ENCODE measurements around the gene DNASE2.
"Not testable (repeated sequence)": the region's sequence is repeated elsewhere in the genome, so short reads cannot be mapped to it uniquely, and the experiment has no call there.

Gene DNASE2

GRCh38 chr19:12881172-12881808 lies at the start of gene DNASE2:
DNASE2 (minus strand) TSS chr19:12881449; CDS start chr19:12881375, 74 bp downstream.
- peak; percentile 97 for DNase-seq
- in situ Hi-C loops (cut with MboI; ENCODE audit: low pct_unique_long_range_greater_than_20kb, low sequenced_read_pairs), result no loop called here

DNA sequence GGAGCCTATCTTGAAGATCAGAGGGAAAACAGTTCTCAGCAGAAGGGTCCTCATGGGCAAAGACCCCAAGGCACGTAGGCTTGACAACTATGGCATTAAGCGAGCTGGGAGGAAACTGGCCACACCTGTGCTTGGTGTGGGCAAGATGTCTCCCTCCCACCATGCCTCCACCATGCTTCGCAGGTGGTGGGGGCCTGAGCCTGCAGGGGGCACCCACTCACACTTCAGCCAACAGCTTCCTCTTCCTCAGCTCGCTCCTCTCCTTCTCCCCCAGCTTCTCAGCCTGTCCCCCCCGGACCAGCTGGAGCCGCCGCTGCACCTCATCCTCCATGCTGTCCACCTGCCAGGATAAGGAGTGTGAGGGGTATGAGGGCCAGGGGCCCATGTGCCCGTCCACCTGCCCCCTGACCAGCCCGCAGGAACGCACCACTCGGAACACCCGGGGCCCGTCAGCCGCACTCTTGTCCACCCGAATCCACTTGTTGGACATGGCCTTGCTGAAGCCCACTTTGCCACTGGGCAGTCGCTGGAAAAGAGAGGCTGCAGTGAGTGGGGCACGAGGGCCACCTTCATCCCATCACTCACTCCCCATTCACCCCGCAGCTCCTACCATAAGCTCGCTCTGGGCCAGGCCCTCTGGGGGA lies 48.9 kb upstream of the DNASE2 start:
- DNase-seq, result peak; percentile 54
- in situ Hi-C loops (cut with MboI; ENCODE audit: low pct_unique_long_range_greater_than_20kb, low sequenced_read_pairs), result no loop called here

GRCh38 chr19:12924621-12925310 lies 43.5 kb upstream of the DNASE2 start:
- in situ Hi-C loops (cut with MboI; ENCODE audit: low pct_unique_long_range_greater_than_20kb, low sequenced_read_pairs), result no loop called here
- DNase-seq, result no peak

DNA sequence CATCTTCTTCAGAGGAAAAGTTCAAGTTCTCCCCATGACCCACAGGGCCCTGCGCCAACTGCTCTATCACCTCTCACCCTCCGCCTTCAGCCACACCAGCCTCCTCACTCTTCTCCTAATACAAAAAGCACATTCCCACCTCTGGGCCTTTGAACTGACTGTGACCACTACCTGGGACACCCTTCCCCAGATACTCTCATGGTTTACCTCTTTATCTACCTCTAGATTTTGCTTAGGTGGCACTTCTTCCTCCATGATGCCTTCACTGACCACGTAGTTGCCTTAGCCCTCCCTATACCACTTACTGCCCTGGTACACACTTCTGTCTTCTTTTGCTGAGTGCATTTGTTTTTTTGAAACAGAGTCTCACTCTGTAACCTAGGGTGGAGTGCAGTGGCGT lies 41.7 kb upstream of the DNASE2 start:
- in situ Hi-C loops (cut with MboI; ENCODE audit: low pct_unique_long_range_greater_than_20kb, low sequenced_read_pairs), result no loop called here
- DNase-seq, result no peak

DNA sequence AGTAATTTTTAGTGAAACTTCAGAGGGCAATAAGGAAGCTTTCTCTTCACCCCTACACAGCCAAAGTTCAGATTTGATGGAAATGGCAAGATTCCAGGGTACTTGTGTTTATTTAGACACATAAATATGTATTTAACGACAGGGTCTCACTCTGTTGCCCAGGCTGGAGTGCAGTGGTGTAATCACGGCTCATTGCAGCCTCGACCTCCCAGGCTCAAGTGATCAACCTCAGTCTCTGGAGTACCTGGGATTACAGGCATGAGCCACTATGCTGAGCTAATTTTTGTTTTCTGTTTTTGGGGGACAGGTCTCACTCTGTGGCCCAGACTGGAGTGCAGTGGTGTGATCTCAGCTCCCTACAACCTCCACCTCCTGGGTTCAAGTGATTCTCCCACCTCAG lies 39.8 kb upstream of the DNASE2 start:
- DNase-seq, result no peak
- in situ Hi-C loops (cut with MboI; ENCODE audit: low pct_unique_long_range_greater_than_20kb, low sequenced_read_pairs), result no loop called here

GRCh38 chr19:12918253-12918652 lies 37.0 kb upstream of the DNASE2 start:
- DNase-seq, result no peak
- in situ Hi-C loops (cut with MboI; ENCODE audit: low pct_unique_long_range_greater_than_20kb, low sequenced_read_pairs), result no loop called here

GRCh38 chr19:12915860-12916259 lies 34.6 kb upstream of the DNASE2 start:
- in situ Hi-C loops (cut with MboI; ENCODE audit: low pct_unique_long_range_greater_than_20kb, low sequenced_read_pairs); DNase-seq: not testable (repeated sequence)

DNA sequence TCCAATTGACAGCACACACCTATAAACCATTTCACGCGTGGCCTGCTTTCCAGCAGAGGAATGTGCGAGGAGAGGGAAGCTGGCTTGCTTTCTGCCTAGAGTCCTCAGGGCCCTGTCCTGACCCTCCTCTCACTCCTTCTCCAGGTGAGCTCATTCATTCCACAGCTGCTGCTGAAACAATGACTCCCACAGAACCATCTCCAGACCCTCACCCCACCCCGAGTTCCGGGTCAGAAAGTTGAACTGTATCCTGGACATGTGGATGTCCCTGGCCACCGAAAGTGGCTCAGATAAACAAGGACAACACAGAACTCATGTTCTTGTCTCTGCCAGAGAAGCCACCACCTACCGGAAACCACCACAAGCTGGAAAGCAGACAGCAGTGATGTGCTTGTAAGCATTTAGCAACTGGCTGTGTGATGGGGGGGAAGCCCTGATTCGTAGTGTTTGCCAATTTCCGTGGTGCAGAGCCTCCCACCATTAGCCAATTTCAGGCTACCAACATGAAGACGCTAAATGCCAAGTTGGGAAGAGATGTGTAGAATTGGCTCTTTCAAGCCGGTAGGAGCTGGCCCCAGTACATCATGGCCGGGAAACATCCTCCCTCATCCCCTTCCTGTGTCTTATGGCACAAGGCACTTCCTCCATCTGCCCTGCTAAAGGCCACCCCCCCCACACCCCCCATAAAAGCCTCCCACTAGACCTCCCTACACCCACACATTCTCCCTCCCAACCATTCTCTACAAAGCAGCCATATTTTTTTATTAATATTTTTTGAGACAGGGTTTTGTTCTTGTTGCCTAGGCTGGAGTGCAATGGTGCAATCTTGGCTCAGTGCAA lies 32.8 kb upstream of the DNASE2 start:
- in situ Hi-C loops (cut with MboI; ENCODE audit: low pct_unique_long_range_greater_than_20kb, low sequenced_read_pairs), result no loop called here
- DNase-seq, result peak; percentile 93

- DNase-seq, result peak; percentile 89
- in situ Hi-C loops (cut with MboI; ENCODE audit: low pct_unique_long_range_greater_than_20kb, low sequenced_read_pairs), result no loop called here
These were observed 31.8 kb upstream of the DNASE2 start for GRCh38 chr19:12913011-12913561.

GRCh38 chr19:12912571-12912970 lies 31.3 kb upstream of the DNASE2 start:
- in situ Hi-C loops (cut with MboI; ENCODE audit: low pct_unique_long_range_greater_than_20kb, low sequenced_read_pairs), result no loop called here
- DNase-seq, result no peak

- in situ Hi-C loops (cut with MboI; ENCODE audit: low pct_unique_long_range_greater_than_20kb, low sequenced_read_pairs), result no loop called here
- no peak for DNase-seq
These were observed 25.9 kb upstream of the DNASE2 start for GRCh38 chr19:12907166-12907565.

GRCh38 chr19:12899891-12900518 lies 18.8 kb upstream of the DNASE2 start:
- no peak for DNase-seq
- in situ Hi-C loops (cut with MboI; ENCODE audit: low pct_unique_long_range_greater_than_20kb, low sequenced_read_pairs), result no loop called here

DNA sequence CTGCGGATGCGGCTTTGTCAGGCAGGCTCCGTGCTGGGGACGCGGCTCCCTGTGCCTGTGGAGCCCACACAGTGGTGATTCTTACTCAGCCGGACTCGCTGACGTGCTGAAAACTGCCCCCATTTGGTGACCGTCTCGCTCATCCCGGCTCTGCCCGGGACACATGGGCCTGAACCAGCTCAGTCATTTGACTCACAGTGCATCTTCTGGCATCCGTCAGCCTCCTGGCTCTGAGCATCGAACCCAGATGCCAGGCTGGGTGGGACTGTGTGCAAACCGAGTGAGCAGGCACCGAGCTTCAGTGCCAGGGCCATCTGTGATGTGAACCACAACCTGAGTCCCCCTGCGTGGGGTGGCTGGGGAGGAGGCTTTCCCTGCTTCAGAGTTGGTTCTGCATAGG lies 15.2 kb upstream of the DNASE2 start:
- in situ Hi-C loops (cut with MboI; ENCODE audit: low pct_unique_long_range_greater_than_20kb, low sequenced_read_pairs), result no loop called here

GRCh38 chr19:12893582-12893981 lies 12.3 kb upstream of the DNASE2 start:
- in situ Hi-C loops (cut with MboI; ENCODE audit: low pct_unique_long_range_greater_than_20kb, low sequenced_read_pairs), result no loop called here
- no peak for DNase-seq

More for the DNA sequence above, 15.2 kb upstream of the DNASE2 start:
- DNase-seq, result no peak

GRCh38 chr19:12891553-12892021 lies 10.3 kb upstream of the DNASE2 start:
- in situ Hi-C loops (cut with MboI; ENCODE audit: low pct_unique_long_range_greater_than_20kb, low sequenced_read_pairs), result no loop called here
- no peak for DNase-seq

GRCh38 chr19:12890787-12891552 lies 9.7 kb upstream of the DNASE2 start, which contains the start of gene GCDH:
GCDH (plus strand) TSS chr19:12891160; CDS start chr19:12891305, 145 bp downstream.
- in situ Hi-C loops (cut with MboI; ENCODE audit: low pct_unique_long_range_greater_than_20kb, low sequenced_read_pairs), result no loop called here

GRCh38 chr19:12890299-12890786 lies 9.1 kb upstream of the DNASE2 start:
- DNase-seq; in situ Hi-C loops (cut with MboI; ENCODE audit: low pct_unique_long_range_greater_than_20kb, low sequenced_read_pairs): not testable (repeated sequence)

More at GRCh38 chr19:12890787-12891552, 9.7 kb upstream of the DNASE2 start, which contains the start of gene GCDH:
- peak; percentile 99 for DNase-seq

Measured in KBM-7 (cell line).